Natural killer cell (primary cell): Measurements from ENCODE around the gene LAMC1. TPM values are rescaled to one million over a fixed set of nuclear protein-coding genes. Genes with fewer than 3 reads are reported as not detected.

Experiments
- ATAC-seq, 3 donors: fragments of 150-1000 bp in 2 of 3; fragments of 200-7000 bp in 1 of 3; cut with Tn5 transposase; 1 replicate in 1 of 3; 2 replicates in 2 of 3; pipeline ENCODE4 v1.10.0; 2021; ENCODE audit warnings: mild to moderate bottlenecking in 2 of 3, moderate library complexity in 2 of 3
- DNase-seq, 2 donors: peaks; one replicate each; pipeline versions ENCODE4 v3.0.0 to v3.0.0-alpha.2; 2013 to 2021; ENCODE audit warnings: mixed read lengths in 1 of 2
- H3K27ac ChIP-seq: one replicate; pipeline ENCODE4 v1.5.1; 2013; ENCODE audit warnings: mild to moderate bottlenecking, low read length
- H3K27me3 ChIP-seq: one replicate; pipeline ENCODE4 v1.6.1; 2013; ENCODE audit warnings: low read length; ENCODE audit not compliant: control insufficient read depth, insufficient read depth
- H3K36me3 ChIP-seq: one replicate; pipeline ENCODE4 v1.6.1; 2013; ENCODE audit warnings: low read length; ENCODE audit not compliant: control insufficient read depth, insufficient read depth
- H3K4me1 ChIP-seq: one replicate; pipeline ENCODE4 v1.6.1; 2013; ENCODE audit warnings: low read length; ENCODE audit not compliant: control insufficient read depth, insufficient read depth
- H3K4me3 ChIP-seq: one replicate; pipeline ENCODE4 v1.5.1; 2013; ENCODE audit warnings: low read length
- H3K9me3 ChIP-seq: one replicate; pipeline ENCODE4 v1.6.1; 2013; ENCODE audit warnings: low read length; ENCODE audit not compliant: control insufficient read depth, insufficient read depth
- H3K27ac Mint-ChIP-seq, 2 donors: one replicate each; pipeline ENCODE4 v1.8.0; 2022; ENCODE audit warnings: mild to moderate bottlenecking in 2 of 2, mixed read lengths in 2 of 2, moderate library complexity in 1 of 2
- H3K27me3 Mint-ChIP-seq, 2 donors: one replicate each; pipeline ENCODE4 v1.8.0; 2022; ENCODE audit warnings: low read depth in 2 of 2, mixed read lengths in 2 of 2
- H3K36me3 Mint-ChIP-seq: one replicate; pipeline ENCODE4 v1.8.0; 2022; ENCODE audit warnings: mixed read lengths
- H3K4me1 Mint-ChIP-seq, 2 donors: one replicate each; pipeline ENCODE4 v1.8.0; 2022; ENCODE audit warnings: mixed read lengths in 2 of 2
- H3K4me3 Mint-ChIP-seq: one replicate; pipeline ENCODE4 v1.8.0; 2022; ENCODE audit warnings: mild to moderate bottlenecking, moderate library complexity, mixed read lengths
- H3K9me3 Mint-ChIP-seq, 2 donors: one replicate each; pipeline ENCODE4 v1.8.0; 2022; ENCODE audit warnings: mixed read lengths in 2 of 2
- CTCF ChIP-seq: fragments of 200-600 bp; IDR thresholded peaks from one replicate; pipeline ENCODE4 v1.8.0; 2022; ENCODE audit warnings: antibody characterized with exemption
- WGBS: methylation state at CpG from one replicate; pipeline ENCODE4 v1.1.7; 2013; ENCODE audit warnings: missing lambda C conversion rate; ENCODE audit not compliant: insufficient coverage; 5-methylcytosine and 5-hydroxymethylcytosine counted together
- intact Hi-C: fragments of 100-400 bp; cut with micrococcal nuclease; formaldehyde crosslinking; loops from one replicate; pipeline ENCODE4 v1.14.2; 2022
- total RNA-seq, 4 donors: library from RNA; stranded (reverse); fragments of 120-200 nt in 1 of 4; gene quantifications; one replicate each; pipeline versions ENCODE4 v1.2.3 to v1.2.4, GENCODE V29; 2013 to 2022

LAMC1 gene
- total RNA-seq, 3 donors from 2014 or later (not counting 1 experiment from before 2014, with no cell fraction given): 0.33 to 0.66 (median 0.58) TPM

DNA sequence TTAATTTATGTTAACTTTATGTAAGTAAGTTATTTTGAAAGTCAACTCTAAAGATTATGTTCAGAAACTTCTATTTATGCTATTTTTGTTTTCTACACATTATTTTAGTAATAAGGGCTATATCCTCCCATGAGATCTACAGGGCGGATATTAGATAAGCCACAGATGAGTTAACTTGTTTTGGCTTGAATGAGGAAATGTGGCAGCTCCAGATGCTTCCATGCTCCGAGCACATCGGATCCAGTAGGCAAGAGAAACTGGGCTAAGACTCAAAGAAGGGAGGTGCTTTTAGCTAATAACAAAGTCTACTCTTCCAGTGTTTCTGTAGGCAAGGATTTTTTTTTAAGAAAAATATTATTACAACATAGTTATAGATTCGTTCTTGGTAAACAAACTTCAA, 20.0 kb upstream of the LAMC1 start:
- Histone ChIP-seq H3K36me3 (no peaks in the 10 kb centered on the region), H3K27ac (no peak overlapping the region), H3K4me3 (no peak overlapping the region), H3K9me3 (no peaks in the 10 kb centered on the region), H3K27me3 (peaks cover 2% of the 10 kb centered on the region), H3K4me1 (no peaks in the 10 kb centered on the region)
- no peak overlapping the region for H3K4me3 Mint-ChIP-seq
- WGBS: 75% methylated on average over 4 of the region's 4 CpGs
- ATAC-seq: no peak
- no peak for TF ChIP-seq CTCF
- H3K36me3 Mint-ChIP-seq: no peaks in the 10 kb centered on the region
- DNase-seq: no peak
- H3K27me3 Mint-ChIP-seq: peaks cover 7 to 15% of the 10 kb centered on the region in 2 donors
- H3K27ac Mint-ChIP-seq: no peak overlapping the region
- intact Hi-C loops: no loop called here
- no peaks in the 10 kb centered on the region for H3K4me1 Mint-ChIP-seq
- no peaks in the 10 kb centered on the region for H3K9me3 Mint-ChIP-seq

- intact Hi-C loops: no loop called here
- no peak overlapping the region for H3K4me3 Mint-ChIP-seq
- H3K36me3 Mint-ChIP-seq: no peaks in the 10 kb centered on the region
- Histone ChIP-seq H3K4me1 (no peaks in the 10 kb centered on the region), H3K27ac (no peak overlapping the region), H3K27me3 (peaks cover 2% of the 10 kb centered on the region), H3K4me3 (no peak overlapping the region), H3K36me3 (no peaks in the 10 kb centered on the region), H3K9me3 (no peaks in the 10 kb centered on the region)
- peaks cover 7 to 15% of the 10 kb centered on the region in 2 donors for H3K27me3 Mint-ChIP-seq
- ATAC-seq (no peak), DNase-seq (no peak)
- no peak overlapping the region for H3K27ac Mint-ChIP-seq
- TF ChIP-seq CTCF: no peak
- 100% methylated on average over 1 of the region's 2 CpGs for WGBS
- H3K9me3 Mint-ChIP-seq: no peaks in the 10 kb centered on the region
- no peaks in the 10 kb centered on the region for H3K4me1 Mint-ChIP-seq
Measured at GRCh38 chr1:183004141-183004540, 19.1 kb upstream of the LAMC1 start.

GRCh38 chr1:183011859-183012258, 11.4 kb upstream of the LAMC1 start:
- Histone ChIP-seq H3K4me3 (no peak overlapping the region), H3K36me3 (no peaks in the 10 kb centered on the region), H3K9me3 (peaks cover 4% of the 10 kb centered on the region), H3K27me3 (no peaks in the 10 kb centered on the region), H3K4me1 (no peaks in the 10 kb centered on the region), H3K27ac (no peak overlapping the region)
- Mint-ChIP-seq H3K9me3 (peaks cover 0 to 3% of the 10 kb centered on the region in 2 donors), H3K4me1 (no peaks in the 10 kb centered on the region), H3K4me3 (no peak overlapping the region), H3K27ac (no peak overlapping the region), H3K36me3 (no peaks in the 10 kb centered on the region), H3K27me3 (peaks cover 6 to 14% of the 10 kb centered on the region in 2 donors)
- 60% methylated on average over 1 of the region's 4 CpGs for WGBS
- no peak for DNase-seq
- intact Hi-C loops: no loop called here
- no peak for TF ChIP-seq CTCF
- no peak for ATAC-seq

GRCh38 chr1:183012301-183012994, 10.8 kb upstream of the LAMC1 start:
- Mint-ChIP-seq H3K36me3 (no peaks in the 10 kb centered on the region), H3K27ac (no peak overlapping the region), H3K9me3 (peaks cover 0 to 3% of the 10 kb centered on the region in 2 donors), H3K27me3 (peaks cover 5 to 14% of the 10 kb centered on the region in 2 donors), H3K4me3 (no peak overlapping the region), H3K4me1 (no peaks in the 10 kb centered on the region)
- no peaks in the 10 kb centered on the region for H3K36me3 ChIP-seq
- 91% methylated on average over 5 of the region's 6 CpGs for WGBS
- no peaks in the 10 kb centered on the region for H3K4me1 ChIP-seq
- H3K27ac ChIP-seq: no peak overlapping the region
- no peaks in the 10 kb centered on the region for H3K27me3 ChIP-seq
- H3K4me3 ChIP-seq: no peak overlapping the region
- peaks cover 4% of the 10 kb centered on the region for H3K9me3 ChIP-seq
- DNase-seq: no peak
- intact Hi-C loops: no loop called here
- ATAC-seq: no peak
- TF ChIP-seq CTCF: no peak
